GM19455 (cell line): ENCODE data around the gene APOOL.
A peak's percentile ranks its signal among the peaks of the same experiment; 100 is the strongest.
"Not testable (repeated sequence)": the region's sequence is repeated elsewhere in the genome, so short reads cannot be mapped to it uniquely, and the experiment has no call there.

Experiments used
- ATAC-seq: cut with Tn5 transposase; IDR thresholded peaks from one replicate; pipeline ENCODE4 v1.9.1; 2021; ENCODE audit not compliant: unreplicated experiment

The APOOL gene

DNA sequence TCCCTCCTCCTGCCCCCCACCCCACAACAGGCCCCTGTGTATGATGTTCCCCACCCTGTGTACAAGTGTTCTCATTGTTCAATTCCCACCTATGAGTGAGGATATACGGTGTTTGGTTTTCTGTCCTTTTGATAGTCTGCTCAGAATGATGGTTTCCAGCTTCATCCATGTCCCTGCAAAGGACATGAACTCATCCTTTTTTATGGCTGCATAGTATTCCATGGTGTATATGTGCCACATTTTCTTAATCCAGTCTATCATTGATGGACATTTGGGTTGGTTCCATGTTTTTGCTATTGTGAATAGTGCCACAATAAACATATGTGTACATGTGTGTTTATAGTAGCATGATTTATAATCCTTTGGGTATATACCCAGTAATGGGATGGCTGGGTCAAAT lies 73.6 kb downstream of the APOOL start:
- ATAC-seq = not testable (repeated sequence)

GRCh38 chrX:85084770-85085393 lies 81.2 kb downstream of the APOOL start:
- no peak for ATAC-seq

DNA sequence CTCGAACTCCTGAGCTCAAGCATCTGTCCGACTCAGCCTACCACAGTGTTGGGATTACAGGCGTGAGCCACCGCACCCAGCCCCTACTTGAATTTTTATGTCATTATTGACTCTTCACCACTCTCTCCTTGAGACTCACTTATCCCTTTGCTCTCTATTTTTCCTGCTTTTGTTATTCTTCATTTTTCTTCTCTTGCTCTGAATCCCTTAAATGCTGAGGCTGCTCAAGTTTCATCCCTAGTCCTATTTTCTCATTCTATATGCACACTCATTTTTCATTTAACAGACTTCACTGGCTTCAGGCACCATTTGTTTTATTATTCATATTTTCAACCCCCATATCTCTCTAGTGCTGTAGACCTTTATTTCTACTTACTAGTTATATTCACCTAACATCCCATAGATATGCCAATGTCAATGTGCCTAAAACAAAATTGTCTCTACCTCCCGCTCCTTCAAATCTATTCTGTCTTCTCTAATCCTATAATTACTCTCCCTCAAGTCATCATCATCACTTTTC lies 85.7 kb downstream of the APOOL start:
- ATAC-seq = no peak

DNA sequence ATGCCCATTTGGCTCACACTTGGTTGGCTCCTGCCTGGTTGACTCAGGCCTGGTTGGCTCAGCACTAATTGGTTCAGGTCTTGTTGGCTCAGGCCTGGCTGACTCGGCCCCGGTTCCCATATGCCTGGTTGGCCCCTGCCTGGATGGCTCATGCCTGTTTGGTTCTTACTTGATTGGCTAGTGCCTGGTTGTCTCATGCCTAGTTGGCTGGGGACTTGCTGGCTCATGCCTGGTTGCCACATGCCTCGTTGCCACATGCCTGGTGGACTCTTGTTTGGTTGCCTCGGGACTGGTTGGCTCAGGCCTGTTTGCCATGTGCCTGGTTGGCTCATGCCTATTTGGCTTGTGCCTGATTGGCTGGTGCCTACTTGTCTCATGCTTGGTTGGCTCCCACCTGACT lies 103.7 kb downstream of the APOOL start:
- ATAC-seq = no peak

- no peak for ATAC-seq
These were observed 104.5 kb downstream of the APOOL start for GRCh38 chrX:85108165-85108564.

- peak; percentile 66 for ATAC-seq
These were observed 105.6 kb downstream of the APOOL start for GRCh38 chrX:85109235-85109634.

DNA sequence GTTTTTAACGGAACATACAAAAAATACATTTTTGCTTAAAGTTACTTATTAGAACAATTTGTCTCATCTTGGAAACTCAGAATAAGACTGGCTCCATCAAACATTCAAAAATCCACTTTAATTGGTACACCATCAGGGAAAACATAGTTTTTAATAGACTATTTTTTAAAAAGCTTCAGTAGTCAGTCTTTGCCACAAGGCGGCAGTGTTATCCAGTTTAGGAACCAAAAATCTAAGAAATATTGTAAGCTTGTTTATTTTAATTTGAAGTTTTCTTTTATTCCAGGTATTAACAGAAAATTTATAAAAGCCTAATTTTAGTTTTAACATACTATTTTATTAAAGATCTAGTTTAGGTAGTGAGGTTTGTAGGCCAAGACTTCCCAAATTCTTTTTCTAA lies 107.7 kb downstream of the APOOL start:
- ATAC-seq = no peak

DNA sequence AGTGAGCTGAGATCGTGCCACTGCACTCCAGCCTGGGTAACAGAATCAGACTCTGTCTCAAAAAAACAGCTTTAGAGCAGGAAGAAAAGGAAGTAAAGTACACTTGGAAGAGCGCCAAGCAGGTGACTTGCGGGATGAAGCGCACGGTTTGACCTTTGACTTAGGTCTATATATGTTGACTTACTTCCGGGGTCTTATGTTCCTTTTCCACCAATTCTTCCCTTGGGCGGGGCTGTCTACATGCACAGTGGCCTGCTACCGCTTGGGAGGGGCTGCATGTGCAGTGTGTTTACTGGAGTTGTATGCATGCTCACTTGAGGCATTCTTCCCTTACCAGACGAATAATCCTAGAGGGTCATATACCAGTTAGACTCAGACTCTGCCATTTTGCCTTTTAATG lies 108.6 kb downstream of the APOOL start:
- ATAC-seq = no peak

GRCh38 chrX:85113746-85114145 lies 110.1 kb downstream of the APOOL start:
- ATAC-seq = no peak

DNA sequence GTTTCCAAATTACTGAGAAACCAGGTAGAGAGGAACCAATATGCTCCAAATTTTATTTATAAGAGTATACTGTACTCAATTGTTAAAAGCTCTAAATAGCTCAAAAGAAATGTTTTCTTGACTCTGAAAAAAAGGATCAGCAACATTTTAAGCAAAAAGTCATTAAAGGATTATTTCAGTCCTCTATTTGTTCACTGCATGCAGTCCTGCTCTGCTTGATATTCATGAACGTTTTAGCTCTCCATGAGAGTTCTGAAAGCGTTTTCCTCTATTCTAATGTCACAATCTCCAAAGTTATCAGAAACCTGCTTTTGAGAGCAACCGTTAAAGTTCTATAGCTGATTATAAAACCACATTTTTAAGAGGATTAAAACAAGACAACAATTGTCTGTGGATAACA lies 110.5 kb downstream of the APOOL start:
- no peak for ATAC-seq

DNA sequence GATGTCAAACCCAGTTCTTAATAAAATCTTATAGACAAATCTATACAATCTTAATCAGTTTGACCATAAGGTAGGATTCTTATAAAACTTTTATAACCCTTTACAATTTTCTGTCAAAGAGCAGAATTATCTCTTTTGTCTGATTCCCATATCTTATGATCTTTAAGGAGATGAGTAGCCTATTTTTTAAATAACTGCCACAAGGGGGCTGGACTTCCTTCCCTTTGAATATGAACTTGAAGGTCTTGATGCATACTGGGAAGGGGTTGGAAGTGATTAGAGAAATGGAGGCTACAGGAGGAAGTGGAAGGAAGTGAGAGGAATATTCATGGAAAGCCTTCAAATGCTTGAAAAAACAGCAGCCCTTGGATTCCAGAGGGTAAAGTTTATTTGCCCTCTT lies 111.1 kb downstream of the APOOL start:
- ATAC-seq = no peak

- no peak for ATAC-seq
These were observed 111.6 kb downstream of the APOOL start for GRCh38 chrX:85115252-85115651.

GRCh38 chrX:85136409-85136808 lies 132.7 kb downstream of the APOOL start:
- ATAC-seq = no peak

GRCh38 chrX:85139422-85139821 lies 135.7 kb downstream of the APOOL start:
- no peak for ATAC-seq

- no peak for ATAC-seq
These were observed 137.3 kb downstream of the APOOL start for GRCh38 chrX:85140964-85141363.
